Ishikawa (cell line): ENCODE data around the gene CTNNA3.

Source experiments
- CEBPB ChIP-seq: IDR thresholded peaks from 2 replicates; pipeline ENCODE4 v1.6.1; 2012
- CREB1 ChIP-seq: IDR thresholded peaks from 2 replicates; pipeline ENCODE4 v1.6.1; 2012; ENCODE audit warnings: low read depth
- EGR1 ChIP-seq: IDR thresholded peaks from 2 replicates; pipeline ENCODE4 v1.6.1; 2012
- EP300 ChIP-seq: IDR thresholded peaks from 2 replicates; pipeline ENCODE4 v1.6.1; 2012; ENCODE audit warnings: borderline replicate concordance
- FOXM1 ChIP-seq: IDR thresholded peaks from 2 replicates; pipeline ENCODE4 v1.6.1; 2012; ENCODE audit warnings: low read depth, borderline replicate concordance
- MAX ChIP-seq: IDR thresholded peaks from 2 replicates; pipeline ENCODE4 v1.6.1; 2012
- NFIC ChIP-seq: IDR thresholded peaks from 2 replicates; pipeline ENCODE4 v1.6.1; 2012
- RAD21 ChIP-seq: IDR thresholded peaks from 2 replicates; pipeline ENCODE4 v1.6.1; 2012; ENCODE audit warnings: low read depth
- TAF1 ChIP-seq: IDR thresholded peaks from 2 replicates; pipeline ENCODE4 v1.6.1; 2012; ENCODE audit warnings: low read depth, mild to moderate bottlenecking
- TCF12 ChIP-seq: IDR thresholded peaks from 2 replicates; pipeline ENCODE4 v1.6.1; 2012; ENCODE audit warnings: low read depth
- TEAD4 ChIP-seq: IDR thresholded peaks from 2 replicates; pipeline ENCODE4 v1.6.1; 2012
- YY1 ChIP-seq: IDR thresholded peaks from 2 replicates; pipeline ENCODE4 v1.6.1; 2012; ENCODE audit warnings: low read depth
- ZBTB7A ChIP-seq: IDR thresholded peaks from 2 replicates; pipeline ENCODE4 v1.6.1; 2012; ENCODE audit warnings: low read depth
- TF ChIP-seq, protein P1 (sequence below): IDR thresholded peaks from 2 replicates; pipeline ENCODE4 v1.6.1; 2012
- TF ChIP-seq, protein P2 (sequence below): IDR thresholded peaks from 2 replicates; pipeline ENCODE4 v1.6.1; 2012; ENCODE audit warnings: low read depth, mild to moderate bottlenecking

Gene CTNNA3

DNA sequence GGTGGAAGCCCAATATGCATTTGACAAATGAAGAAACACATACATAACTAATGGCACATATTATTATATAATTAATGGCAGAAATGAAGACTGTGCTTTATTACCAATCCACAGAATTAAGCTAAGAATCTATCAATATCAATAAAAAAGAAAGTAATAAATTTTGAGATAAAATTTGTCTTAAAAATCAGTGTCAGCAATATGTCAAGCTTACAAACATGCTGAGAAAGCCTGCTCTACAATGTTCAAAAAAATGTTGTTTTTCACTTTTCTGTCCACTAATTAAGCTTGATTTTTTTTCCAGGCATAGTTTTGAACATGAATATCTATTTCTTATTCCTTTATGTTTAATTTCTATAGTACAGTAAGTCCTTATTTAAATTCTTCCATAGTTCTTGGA, 1491.2 kb downstream of the CTNNA3 start:
- no peak for TF ChIP-seq YY1
- TF ChIP-seq TCF12 = no peak
- TF ChIP-seq TEAD4 = no peak

DNA sequence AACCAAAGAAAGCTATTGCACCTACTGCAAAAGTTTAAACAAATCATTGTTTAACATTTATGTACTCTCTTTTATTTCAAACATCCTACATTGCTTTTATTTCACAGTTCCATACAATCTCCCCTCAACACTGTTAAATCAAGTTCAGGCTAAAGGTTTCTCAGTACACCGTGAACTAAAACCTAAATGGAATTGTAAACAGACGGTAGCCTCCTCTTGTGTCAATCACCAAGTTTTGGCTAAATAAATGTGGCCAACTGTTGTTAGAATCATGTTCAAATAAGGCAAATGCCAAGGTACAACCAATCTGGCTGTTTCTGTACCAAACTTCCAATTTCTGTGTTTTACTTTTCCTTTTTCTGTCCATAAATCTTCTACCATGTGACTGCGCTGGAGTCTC, 1493.9 kb downstream of the CTNNA3 start:
- no peak for TF ChIP-seq CREB1
- no peak for TF ChIP-seq TCF12
- no peak for TF ChIP-seq ZBTB7A
- TF ChIP-seq, protein P1, sequence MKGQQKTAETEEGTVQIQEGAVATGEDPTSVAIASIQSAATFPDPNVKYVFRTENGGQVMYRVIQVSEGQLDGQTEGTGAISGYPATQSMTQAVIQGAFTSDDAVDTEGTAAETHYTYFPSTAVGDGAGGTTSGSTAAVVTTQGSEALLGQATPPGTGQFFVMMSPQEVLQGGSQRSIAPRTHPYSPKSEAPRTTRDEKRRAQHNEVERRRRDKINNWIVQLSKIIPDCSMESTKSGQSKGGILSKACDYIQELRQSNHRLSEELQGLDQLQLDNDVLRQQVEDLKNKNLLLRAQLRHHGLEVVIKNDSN = no peak
- TF ChIP-seq RAD21 = no peak
- TF ChIP-seq EGR1 = no peak
- TF ChIP-seq CEBPB = no peak
- no peak for TF ChIP-seq NFIC
- no peak for TF ChIP-seq TEAD4

DNA sequence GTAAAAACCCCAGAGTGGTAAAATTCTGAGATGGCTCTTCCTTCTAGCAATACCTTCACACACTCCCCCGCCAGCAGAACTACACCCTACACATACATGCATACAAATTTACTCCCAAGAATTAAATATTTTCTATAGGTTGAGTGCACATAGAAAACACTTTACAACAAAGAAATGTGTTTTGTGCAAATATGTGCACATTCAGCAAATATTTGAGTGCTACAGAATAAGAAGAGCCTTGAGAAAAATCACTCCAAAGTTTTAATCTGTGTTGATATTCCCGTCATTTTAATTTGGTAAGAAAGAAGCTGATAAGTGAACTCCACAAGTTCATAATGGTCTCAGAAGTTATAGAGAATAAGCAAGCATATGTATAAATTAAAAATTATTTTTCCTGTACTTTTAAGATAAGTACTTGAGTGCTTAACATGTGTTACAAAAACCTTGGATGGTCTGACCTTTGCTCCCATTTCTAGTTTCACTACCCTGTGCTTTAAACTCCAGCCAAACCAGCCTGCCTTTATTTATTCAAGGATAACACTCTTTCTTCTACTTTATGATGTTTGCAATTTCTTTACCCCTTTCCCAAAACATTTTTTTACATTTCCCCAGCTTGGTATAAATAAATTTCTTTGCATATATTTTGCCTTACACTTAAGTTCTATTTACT, 1503.7 kb downstream of the CTNNA3 start:
- TF ChIP-seq MAX (no peak), CEBPB (no peak), EP300 (no peak)
- TF ChIP-seq, protein P1 = no peak
- TF ChIP-seq, protein P2, sequence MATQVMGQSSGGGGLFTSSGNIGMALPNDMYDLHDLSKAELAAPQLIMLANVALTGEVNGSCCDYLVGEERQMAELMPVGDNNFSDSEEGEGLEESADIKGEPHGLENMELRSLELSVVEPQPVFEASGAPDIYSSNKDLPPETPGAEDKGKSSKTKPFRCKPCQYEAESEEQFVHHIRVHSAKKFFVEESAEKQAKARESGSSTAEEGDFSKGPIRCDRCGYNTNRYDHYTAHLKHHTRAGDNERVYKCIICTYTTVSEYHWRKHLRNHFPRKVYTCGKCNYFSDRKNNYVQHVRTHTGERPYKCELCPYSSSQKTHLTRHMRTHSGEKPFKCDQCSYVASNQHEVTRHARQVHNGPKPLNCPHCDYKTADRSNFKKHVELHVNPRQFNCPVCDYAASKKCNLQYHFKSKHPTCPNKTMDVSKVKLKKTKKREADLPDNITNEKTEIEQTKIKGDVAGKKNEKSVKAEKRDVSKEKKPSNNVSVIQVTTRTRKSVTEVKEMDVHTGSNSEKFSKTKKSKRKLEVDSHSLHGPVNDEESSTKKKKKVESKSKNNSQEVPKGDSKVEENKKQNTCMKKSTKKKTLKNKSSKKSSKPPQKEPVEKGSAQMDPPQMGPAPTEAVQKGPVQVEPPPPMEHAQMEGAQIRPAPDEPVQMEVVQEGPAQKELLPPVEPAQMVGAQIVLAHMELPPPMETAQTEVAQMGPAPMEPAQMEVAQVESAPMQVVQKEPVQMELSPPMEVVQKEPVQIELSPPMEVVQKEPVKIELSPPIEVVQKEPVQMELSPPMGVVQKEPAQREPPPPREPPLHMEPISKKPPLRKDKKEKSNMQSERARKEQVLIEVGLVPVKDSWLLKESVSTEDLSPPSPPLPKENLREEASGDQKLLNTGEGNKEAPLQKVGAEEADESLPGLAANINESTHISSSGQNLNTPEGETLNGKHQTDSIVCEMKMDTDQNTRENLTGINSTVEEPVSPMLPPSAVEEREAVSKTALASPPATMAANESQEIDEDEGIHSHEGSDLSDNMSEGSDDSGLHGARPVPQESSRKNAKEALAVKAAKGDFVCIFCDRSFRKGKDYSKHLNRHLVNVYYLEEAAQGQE = no peak

DNA sequence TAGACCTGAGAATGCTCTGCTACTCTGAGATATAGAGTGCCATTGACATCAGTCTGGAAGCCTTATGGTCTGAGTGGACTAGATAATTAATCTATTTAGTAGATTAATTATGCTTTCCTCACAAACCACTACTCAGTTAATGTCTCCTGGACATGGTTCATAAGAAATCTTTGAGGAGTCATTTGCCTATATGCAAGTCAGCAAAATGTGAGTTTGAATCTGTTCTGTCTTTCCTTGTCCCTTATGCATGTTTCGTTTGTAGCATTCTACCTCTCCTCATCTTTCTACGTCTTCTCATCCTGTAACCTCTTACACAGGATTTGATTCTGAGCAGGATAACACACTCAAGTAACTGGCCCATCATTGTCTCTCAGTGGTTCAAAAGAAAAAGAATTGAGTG, 1505.6 kb downstream of the CTNNA3 start:
- TF ChIP-seq CEBPB (no peak), NFIC (no peak), TAF1 (no peak), RAD21 (no peak), MAX (no peak), CREB1 (no peak), EGR1 (no peak), TCF12 (no peak), ZBTB7A (no peak), EP300 (no peak), YY1 (no peak), FOXM1 (no peak), TEAD4 (no peak)
- TF ChIP-seq, protein P2 = no peak
- TF ChIP-seq, protein P1 = no peak

- TF ChIP-seq MAX (no peak), TEAD4 (no peak), CEBPB (no peak), ZBTB7A (no peak), FOXM1 (no peak), YY1 (no peak), TAF1 (no peak), EP300 (no peak), RAD21 (no peak), EGR1 (no peak), NFIC (no peak)
- TF ChIP-seq, protein P2 = no peak
- TF ChIP-seq, protein P1 = no peak
These were observed 1506.7 kb downstream of the CTNNA3 start for GRCh38 chr10:66189271-66189670.
